ENCODE measurements around the gene PDE1C. TPM values are rescaled to one million over a fixed set of nuclear protein-coding genes. Genes with fewer than 3 reads are reported as not detected.

Gene PDE1C
- total RNA-seq, 1 donor from 2014 or later: 0.26 TPM

DNA sequence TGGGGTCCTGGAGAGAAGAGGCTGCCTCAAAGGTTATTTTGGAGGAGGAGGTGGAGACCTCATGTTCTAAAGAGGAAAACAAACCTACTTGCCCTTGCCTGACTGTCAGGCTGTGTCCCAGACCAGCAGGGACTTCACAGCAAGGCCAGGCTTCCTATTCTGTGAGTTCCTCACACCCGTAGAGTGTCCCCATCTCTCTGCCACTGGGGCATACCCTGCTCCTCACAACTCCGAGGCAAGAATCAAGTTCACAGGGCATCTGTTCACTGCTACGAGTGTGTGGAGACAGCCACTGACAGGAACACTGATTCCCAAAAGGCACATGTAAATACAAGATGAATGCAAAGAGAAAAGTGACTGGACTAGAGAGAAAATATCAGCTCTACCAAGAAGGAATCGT is 38.0 kb downstream of the PDE1C start:
- H3K27ac Mint-ChIP-seq (ENCODE audit: unreplicated experiment): no peak overlapping the region
- H3K9me3 Mint-ChIP-seq: peaks cover 4% of the 10 kb centered on the region
- no peaks in the 10 kb centered on the region for H3K36me3 Mint-ChIP-seq (ENCODE audit: low read depth)

DNA sequence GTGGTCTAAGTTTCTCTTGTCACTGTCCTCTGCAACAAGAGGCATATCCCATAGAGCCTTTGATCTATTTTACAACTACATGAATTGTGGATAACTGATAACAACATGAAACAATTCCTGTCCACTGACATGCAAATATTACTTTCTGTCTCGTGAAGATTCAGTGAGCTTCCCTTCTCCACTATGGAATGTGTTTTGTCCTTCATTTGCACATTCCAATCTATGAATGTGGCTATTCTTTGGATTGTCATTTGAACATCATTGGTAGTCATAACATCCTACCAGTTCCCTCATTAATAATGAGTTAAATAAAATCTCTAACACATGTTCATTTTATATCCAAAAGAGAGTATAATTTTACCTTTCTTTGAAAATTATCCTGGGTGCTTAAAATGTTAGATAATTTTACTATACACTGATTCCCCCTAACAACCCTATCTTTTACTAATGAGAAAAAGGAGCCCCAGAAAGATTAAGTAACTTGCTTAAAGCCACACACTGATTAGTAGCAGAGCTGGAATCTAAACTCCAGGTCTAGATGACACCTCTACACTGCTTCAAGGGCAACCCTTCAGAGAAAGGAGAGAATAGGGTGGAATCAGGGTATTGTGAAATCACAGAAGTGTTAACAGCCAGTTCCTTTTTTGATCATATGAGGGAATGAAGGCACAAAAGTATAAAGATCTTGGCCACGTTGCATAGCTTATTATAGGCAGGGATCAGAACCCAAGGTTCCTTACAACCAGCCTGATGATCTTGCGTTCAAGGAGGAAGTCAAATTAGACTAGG is 39.1 kb downstream of the PDE1C start:
- H3K27me3 Mint-ChIP-seq (ENCODE audit: low read depth): no peaks in the 10 kb centered on the region
- H3K9me3 Mint-ChIP-seq: peaks cover 4% of the 10 kb centered on the region
- TF ChIP-seq, protein P1, sequence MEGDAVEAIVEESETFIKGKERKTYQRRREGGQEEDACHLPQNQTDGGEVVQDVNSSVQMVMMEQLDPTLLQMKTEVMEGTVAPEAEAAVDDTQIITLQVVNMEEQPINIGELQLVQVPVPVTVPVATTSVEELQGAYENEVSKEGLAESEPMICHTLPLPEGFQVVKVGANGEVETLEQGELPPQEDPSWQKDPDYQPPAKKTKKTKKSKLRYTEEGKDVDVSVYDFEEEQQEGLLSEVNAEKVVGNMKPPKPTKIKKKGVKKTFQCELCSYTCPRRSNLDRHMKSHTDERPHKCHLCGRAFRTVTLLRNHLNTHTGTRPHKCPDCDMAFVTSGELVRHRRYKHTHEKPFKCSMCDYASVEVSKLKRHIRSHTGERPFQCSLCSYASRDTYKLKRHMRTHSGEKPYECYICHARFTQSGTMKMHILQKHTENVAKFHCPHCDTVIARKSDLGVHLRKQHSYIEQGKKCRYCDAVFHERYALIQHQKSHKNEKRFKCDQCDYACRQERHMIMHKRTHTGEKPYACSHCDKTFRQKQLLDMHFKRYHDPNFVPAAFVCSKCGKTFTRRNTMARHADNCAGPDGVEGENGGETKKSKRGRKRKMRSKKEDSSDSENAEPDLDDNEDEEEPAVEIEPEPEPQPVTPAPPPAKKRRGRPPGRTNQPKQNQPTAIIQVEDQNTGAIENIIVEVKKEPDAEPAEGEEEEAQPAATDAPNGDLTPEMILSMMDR (conservative IDR thresholded peaks at IDR 0.05): no peak
- no peak overlapping the region for H3K27ac Mint-ChIP-seq (ENCODE audit: unreplicated experiment)
- DNase-seq (ENCODE audit: low read depth, low spot score): no peak
- H3K36me3 Mint-ChIP-seq (ENCODE audit: low read depth): no peaks in the 10 kb centered on the region
- no peaks in the 10 kb centered on the region for H3K4me1 Mint-ChIP-seq
- no peak overlapping the region for H3K4me3 Mint-ChIP-seq

More for the DNA sequence above, 38.0 kb downstream of the PDE1C start:
- DNase-seq (ENCODE audit: low read depth, low spot score): no peak
- Mint-ChIP-seq H3K4me1 (no peaks in the 10 kb centered on the region), H3K27me3 (ENCODE audit: low read depth) (no peaks in the 10 kb centered on the region), H3K4me3 (no peak overlapping the region)
- TF ChIP-seq, protein P1 (conservative IDR thresholded peaks at IDR 0.05): no peak

DNA sequence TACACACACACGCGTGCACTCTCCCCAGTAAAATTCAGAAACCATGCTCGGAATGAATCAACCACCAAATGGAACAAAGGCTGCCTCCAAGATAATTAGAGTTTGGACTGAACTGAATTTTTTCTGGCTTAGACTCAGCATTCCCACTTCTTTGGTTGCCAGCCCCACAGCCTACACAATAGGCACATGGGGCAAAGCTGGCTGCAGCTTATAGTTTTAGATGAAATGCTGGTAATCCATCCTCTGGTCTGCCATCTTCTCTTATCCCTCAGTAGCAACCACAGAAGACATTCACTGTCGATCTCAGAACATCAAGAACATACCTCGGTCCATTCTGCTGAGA is 44.2 kb downstream of the PDE1C start:
- Mint-ChIP-seq H3K27me3 (ENCODE audit: low read depth) (no peaks in the 10 kb centered on the region), H3K36me3 (ENCODE audit: low read depth) (no peaks in the 10 kb centered on the region), H3K27ac (ENCODE audit: unreplicated experiment) (no peak overlapping the region), H3K9me3 (no peaks in the 10 kb centered on the region), H3K4me3 (no peak overlapping the region), H3K4me1 (no peaks in the 10 kb centered on the region)
- TF ChIP-seq, protein P1 (conservative IDR thresholded peaks at IDR 0.05): no peak
- no peak for DNase-seq (ENCODE audit: low read depth, low spot score)

DNA sequence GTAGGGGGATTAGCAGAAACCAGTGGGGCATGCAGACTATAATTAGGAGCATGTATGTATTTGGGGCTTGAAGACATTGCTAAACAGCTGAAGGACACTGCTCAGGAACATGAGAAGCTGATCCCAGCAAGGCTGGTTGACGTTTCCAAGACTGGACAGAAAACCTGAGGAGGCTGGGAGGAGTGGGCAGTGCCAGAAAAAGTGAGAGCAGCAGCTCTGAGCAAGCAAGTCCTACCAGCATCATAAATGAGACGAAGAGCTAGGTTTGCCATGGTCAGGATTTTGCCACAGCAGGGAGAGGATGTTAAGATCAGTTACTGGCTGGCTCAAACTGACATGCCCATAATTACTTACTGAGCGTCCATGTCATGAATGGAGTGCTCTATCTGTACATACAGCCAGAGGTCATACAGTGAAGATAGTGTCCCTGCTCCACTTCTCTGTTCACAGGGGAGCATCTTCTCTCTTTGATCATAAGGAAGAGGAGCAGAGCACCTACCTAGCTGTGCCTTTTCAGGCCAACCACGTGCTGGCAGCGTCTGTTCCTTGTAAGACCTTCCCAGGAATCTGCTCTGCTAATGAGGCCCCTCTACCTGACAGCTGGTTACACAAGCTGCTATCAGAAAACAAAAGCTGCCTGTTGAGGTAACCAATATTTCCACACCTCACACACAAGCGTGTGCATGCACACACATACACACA is 44.7 kb downstream of the PDE1C start:
- Mint-ChIP-seq H3K27me3 (ENCODE audit: low read depth) (no peaks in the 10 kb centered on the region), H3K9me3 (no peaks in the 10 kb centered on the region), H3K36me3 (ENCODE audit: low read depth) (no peaks in the 10 kb centered on the region), H3K27ac (ENCODE audit: unreplicated experiment) (peak overlapping the region; percentile 54), H3K4me3 (no peak overlapping the region), H3K4me1 (no peaks in the 10 kb centered on the region)
- DNase-seq (ENCODE audit: low read depth, low spot score): no peak
- TF ChIP-seq, protein P1 (conservative IDR thresholded peaks at IDR 0.05): no peak

DNA sequence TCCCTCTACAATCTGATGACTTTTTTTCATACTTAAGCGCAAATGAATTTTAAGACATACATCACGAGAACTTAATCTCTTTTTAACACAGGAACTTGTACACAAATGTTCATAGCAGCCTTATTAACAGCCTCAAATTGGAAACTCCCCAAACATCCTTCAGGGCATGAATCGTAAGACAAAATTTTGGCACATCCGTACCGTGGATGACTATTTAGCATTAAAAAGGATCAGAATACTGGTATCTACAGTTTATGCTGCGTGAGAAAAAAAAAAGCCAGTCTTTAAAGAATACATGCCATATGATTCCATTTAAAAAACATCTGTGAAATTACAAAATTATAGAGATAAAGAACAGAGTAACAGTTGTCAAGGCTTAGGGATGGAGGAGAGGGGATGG is 46.8 kb downstream of the PDE1C start:
- TF ChIP-seq, protein P1 (conservative IDR thresholded peaks at IDR 0.05): no peak
- Mint-ChIP-seq H3K36me3 (ENCODE audit: low read depth) (no peaks in the 10 kb centered on the region), H3K4me3 (no peak overlapping the region), H3K4me1 (no peaks in the 10 kb centered on the region), H3K9me3 (peaks cover 8% of the 10 kb centered on the region), H3K27me3 (ENCODE audit: low read depth) (no peaks in the 10 kb centered on the region), H3K27ac (ENCODE audit: unreplicated experiment) (no peak overlapping the region)
- DNase-seq (ENCODE audit: low read depth, low spot score): no peak
